ENCODE data around the gene KCNQ1. TPM values are rescaled to one million over a fixed set of nuclear protein-coding genes. Genes with fewer than 3 reads are reported as not detected.

The KCNQ1 gene
- total and polyA plus RNA-seq, 2 donors (not counting 1 experiment from before 2014, with no cell fraction given), result 21.5 to 28.8 TPM

GRCh38 chr11:2443406-2443805 lies 1.4 kb upstream of the KCNQ1 start:
- Histone ChIP-seq H3K9ac (ENCODE audit: low read length) (no peak overlapping the region), H3K4me2 (replicated peaks; ENCODE audit: low read depth, low read length, poor library complexity, severe bottlenecking) (no peak overlapping the region), H3K4me3 (ENCODE audit: control extremely low read depth in 1 of 5, extremely low read depth in 1 of 5, insufficient read depth in 1 of 5, low read depth in 2 of 5, low read length in 4 of 5) (no peak overlapping the region), H3K27ac (ENCODE audit: low read length in 2 of 2) (no peak overlapping the region), H4K20me1 (ENCODE audit: control insufficient read depth, insufficient read depth, low read length, poor library complexity, severe bottlenecking) (peaks cover 10% of the 10 kb centered on the region), H3K27me3 (replicated peaks in 1 of 4; ENCODE audit: control extremely low read depth in 1 of 4, control insufficient read depth in 3 of 4, insufficient read depth in 4 of 4, low read length in 3 of 4) (peaks cover 0 to 10% (median 0%) of the 10 kb centered on the region in 4 experiments), H3K9me3 (ENCODE audit: control extremely low read depth in 1 of 3, control insufficient read depth in 2 of 3, insufficient read depth in 1 of 3, low read length in 2 of 3) (peaks cover 0 to 8% (median 0%) of the 10 kb centered on the region in 3 donors), H3K36me3 (replicated peaks in 1 of 2; ENCODE audit: control extremely low read depth in 1 of 2, control insufficient read depth in 1 of 2, extremely low read depth in 1 of 2, insufficient read depth in 2 of 2, low read length in 1 of 2) (no peaks in the 10 kb centered on the region), H2AFZ (ENCODE audit: insufficient read depth, low read depth, low read length, poor library complexity, severe bottlenecking) (no peak overlapping the region), H3K4me1 (ENCODE audit: control insufficient read depth in 2 of 2, insufficient read depth in 2 of 2, low read length in 2 of 2) (peaks cover 33 to 38% of the 10 kb centered on the region in 2 donors), H3K79me2 (ENCODE audit: control insufficient read depth, insufficient read depth, low read length) (peaks cover 24% of the 10 kb centered on the region)
- Mint-ChIP-seq H3K27ac (no peak overlapping the region), H3K4me1 (peaks cover 31% of the 10 kb centered on the region), H3K4me3 (peak overlapping the region; percentile 67), H3K9me3 (ENCODE audit: insufficient read depth) (peaks cover 4% of the 10 kb centered on the region), H3K27me3 (no peaks in the 10 kb centered on the region)
- TF ChIP-seq CTCF (IDR thresholded peaks at IDR 0.05) (no peak), EZH2 (IDR thresholded peaks at IDR 0.05; ENCODE audit: borderline replicate concordance, insufficient read depth, low read depth, low read length, poor library complexity, severe bottlenecking) (no peak)
- intact Hi-C loops (cut with micrococcal nuclease), result no loop called here
- DNase-seq, result no peak
- ChIA-PET CTCF (interaction anchor here (2.0 to 4.1 kb wide), 3 partner anchors 84 to 444 kb away, joined by 7 to 25 read pairs (median 7); no protein-coding TSS in a partner anchor), POLR2A (no interaction called here)
- 74% methylated on average over 10 of the region's 11 CpGs for WGBS (ENCODE audit: insufficient coverage)
- ATAC-seq (ENCODE audit: low read depth), result no peak

Data from B cell (primary cell).